ENCODE results near the gene CYP27C1.
A peak's percentile ranks its signal among the peaks of the same experiment; 100 is the strongest.

Gene CYP27C1

GRCh38 chr2:127170452-127171197 is 49.5 kb downstream of the CYP27C1 start:
- no peaks in the 10 kb centered on the region for H3K27me3 Mint-ChIP-seq (ENCODE audit: low read depth, poor library complexity)
- no peaks in the 10 kb centered on the region for H3K36me3 Mint-ChIP-seq (ENCODE audit: low read depth)
- peaks cover 62% of the 10 kb centered on the region for H3K4me1 Mint-ChIP-seq
- no peak for DNase-seq
- peak overlapping the region; percentile 7 for H3K27ac Mint-ChIP-seq
- no peaks in the 10 kb centered on the region for H3K9me3 Mint-ChIP-seq
- no peak for TF ChIP-seq CTCF (IDR thresholded peaks at IDR 0.05)
- H3K4me3 Mint-ChIP-seq: no peak overlapping the region

- H3K4me1 Mint-ChIP-seq: peaks cover 61% of the 10 kb centered on the region
- no peaks in the 10 kb centered on the region for H3K27me3 Mint-ChIP-seq (ENCODE audit: low read depth, poor library complexity)
- no peak overlapping the region for H3K4me3 Mint-ChIP-seq
- no peak for TF ChIP-seq CTCF (IDR thresholded peaks at IDR 0.05)
- DNase-seq: no peak
- H3K27ac Mint-ChIP-seq: no peak overlapping the region
- no peaks in the 10 kb centered on the region for H3K9me3 Mint-ChIP-seq
- no peaks in the 10 kb centered on the region for H3K36me3 Mint-ChIP-seq (ENCODE audit: low read depth)
Measured at GRCh38 chr2:127170021-127170420, 50.1 kb downstream of the CYP27C1 start.

GRCh38 chr2:127169066-127169660 is 50.9 kb downstream of the CYP27C1 start:
- DNase-seq: no peak
- no peak for TF ChIP-seq CTCF (IDR thresholded peaks at IDR 0.05)
- Mint-ChIP-seq H3K9me3 (no peaks in the 10 kb centered on the region), H3K36me3 (ENCODE audit: low read depth) (no peaks in the 10 kb centered on the region), H3K4me3 (no peak overlapping the region), H3K27me3 (ENCODE audit: low read depth, poor library complexity) (no peaks in the 10 kb centered on the region), H3K27ac (no peak overlapping the region), H3K4me1 (peaks cover 60% of the 10 kb centered on the region)

- H3K27ac Mint-ChIP-seq: no peak overlapping the region
- H3K36me3 Mint-ChIP-seq (ENCODE audit: low read depth): no peaks in the 10 kb centered on the region
- no peak overlapping the region for H3K4me3 Mint-ChIP-seq
- peaks cover 62% of the 10 kb centered on the region for H3K4me1 Mint-ChIP-seq
- no peaks in the 10 kb centered on the region for H3K27me3 Mint-ChIP-seq (ENCODE audit: low read depth, poor library complexity)
- DNase-seq: no peak
- TF ChIP-seq CTCF (IDR thresholded peaks at IDR 0.05): no peak
- H3K9me3 Mint-ChIP-seq: no peaks in the 10 kb centered on the region
Measured at GRCh38 chr2:127166231-127166860, 53.8 kb downstream of the CYP27C1 start.

- no peak for TF ChIP-seq CTCF (IDR thresholded peaks at IDR 0.05)
- Mint-ChIP-seq H3K27ac (peak overlapping the region; percentile 59), H3K36me3 (ENCODE audit: low read depth) (no peaks in the 10 kb centered on the region), H3K4me3 (no peak overlapping the region), H3K4me1 (peaks cover 62% of the 10 kb centered on the region), H3K27me3 (ENCODE audit: low read depth, poor library complexity) (no peaks in the 10 kb centered on the region), H3K9me3 (no peaks in the 10 kb centered on the region)
- DNase-seq: no peak
Measured at GRCh38 chr2:127165539-127165935, 54.6 kb downstream of the CYP27C1 start.

Measured in nephron progenitor cell (in vitro differentiated cells).